GM12878 (cell line): ENCODE results near the gene HSD11B1L. TPM values are rescaled to one million over a fixed set of nuclear protein-coding genes. Genes with fewer than 3 reads are reported as not detected.

ENCODE experiments used
- ATAC-seq: fragments of 200-7000 bp; cut with Tn5 transposase; 3 replicates; pipeline ENCODE4 v1.9.1; 2020; ENCODE audit warnings: mild to moderate bottlenecking, moderate library complexity
- BruUV-seq: library from RNA; stranded (reverse); fragments of 400-500 nt; replicated peaks from 2 replicates; lab custom pipeline; 2021; lab: Mats Ljungman, UMichigan
- CTCF ChIA-PET: fragments of 300-600 bp; sonication (Branson Sonifier 250); formaldehyde crosslinking; extraction: SDS; loops from one replicate; lab custom pipeline; 2021; ENCODE audit warnings: inconsistent platforms; lab: Yijun Ruan, JAX
- POLR2A ChIA-PET: fragments of 350-600 bp; formaldehyde crosslinking; extraction: SDS; loops from one replicate; lab custom pipeline; 2021; ENCODE audit warnings: inconsistent platforms; lab: Charles Lee
- RAD21 ChIA-PET: fragments of 300-600 bp; sonication (Branson Sonifier 250); formaldehyde crosslinking; loops from one replicate; lab custom pipeline; 2023; ENCODE audit warnings: antibody characterized with exemption; ENCODE audit not compliant: unreplicated experiment; lab: Charles Lee
- SMC1A ChIA-PET: fragments of 300-600 bp; sonication (Branson Sonifier 250); formaldehyde crosslinking; loops from one replicate; lab custom pipeline; 2023; ENCODE audit not compliant: unreplicated experiment, uncharacterized antibody; lab: Charles Lee
- DNase-seq: peaks from one replicate; pipeline ENCODE4 v3.0.0-alpha.2; 2011; ENCODE audit warnings: low read depth, low spot score
- FAIRE-seq: peaks from 3 replicates; lab custom pipeline; 2011; peaks lifted over from hg19 to GRCh38; lab: Jason Lieb, UNC
- H2AFZ ChIP-seq: 2 replicates; pipeline ENCODE4 v1.6.0; 2011; ENCODE audit warnings: low read depth, low read length, control low read depth; ENCODE audit not compliant: control insufficient read depth
- H3K27ac ChIP-seq: 2 replicates; pipeline ENCODE4 v1.5.1; 2011; ENCODE audit warnings: control low read depth; ENCODE audit not compliant: control insufficient read depth, insufficient read depth
- H3K27me3 ChIP-seq, 2 experiments: replicated peaks in 1 of 2; 2 replicates each; pipeline versions ENCODE4 v1.6.0 to v1.6.1; 2011; ENCODE audit warnings: low read length in 1 of 2; ENCODE audit not compliant: control insufficient read depth in 2 of 2, insufficient read depth in 2 of 2
- H3K36me3 ChIP-seq, 2 experiments: 2 replicates each; pipeline ENCODE4 v1.5.1; 2011; ENCODE audit warnings: low read length in 1 of 2; ENCODE audit not compliant: control insufficient read depth in 2 of 2, insufficient read depth in 2 of 2
- H3K4me1 ChIP-seq: 2 replicates; pipeline ENCODE4 v1.6.1; 2011; ENCODE audit warnings: mild to moderate bottlenecking, low read length, moderate library complexity, mixed read lengths; ENCODE audit not compliant: control insufficient read depth, insufficient read depth
- H3K4me2 ChIP-seq: 2 replicates; pipeline ENCODE4 v1.6.0; 2011; ENCODE audit warnings: control low read depth; ENCODE audit not compliant: control insufficient read depth, insufficient read depth
- H3K4me3 ChIP-seq: fragments of 200-600 bp; sonication (generic); 2 replicates; pipeline ENCODE4 v1.5.1; 2016
- H3K79me2 ChIP-seq: 2 replicates; pipeline ENCODE4 v1.6.0; 2011; ENCODE audit warnings: low read length; ENCODE audit not compliant: control insufficient read depth, insufficient read depth
- H3K9ac ChIP-seq: 2 replicates; pipeline ENCODE4 v1.8.0; 2011; ENCODE audit warnings: low read length, control low read depth, mixed read lengths; ENCODE audit not compliant: control insufficient read depth, insufficient read depth
- H3K9me3 ChIP-seq: replicated peaks from 3 replicates; pipeline ENCODE4 v1.5.1; 2011; ENCODE audit warnings: mild to moderate bottlenecking, low read length; ENCODE audit not compliant: control insufficient read depth, insufficient read depth
- H4K20me1 ChIP-seq: 2 replicates; pipeline ENCODE4 v1.6.0; 2011; ENCODE audit not compliant: control insufficient read depth, insufficient read depth
- EGR1 ChIP-seq, 2 experiments: IDR thresholded peaks; 1 replicate in 1 of 2; 2 replicates in 1 of 2; pipeline ENCODE4 v1.6.1; 2011 to 2012; ENCODE audit warnings: low read depth in 2 of 2, low read length in 2 of 2, borderline replicate concordance in 1 of 2, mild to moderate bottlenecking in 1 of 2, moderate library complexity in 1 of 2
- IKZF1 ChIP-seq: fragments of 450-650 bp; conservative IDR thresholded peaks from 2 replicates; pipeline ENCODE4 v1.6.1; 2017; ENCODE audit warnings: antibody characterized with exemption, mild to moderate bottlenecking
- JUND ChIP-seq: IDR thresholded peaks from 2 replicates; pipeline ENCODE4 v1.6.1; 2012; ENCODE audit warnings: low read depth, mild to moderate bottlenecking, low read length, improper control_type of control experiment, moderate library complexity
- MYC ChIP-seq: IDR thresholded peaks from 2 replicates; pipeline ENCODE4 v1.6.1; 2011; ENCODE audit warnings: mild to moderate bottlenecking, low read length, moderate library complexity, inconsistent platforms; ENCODE audit not compliant: insufficient read depth, insufficient replicate concordance, insufficient read length, severe bottlenecking
- POLR2AphosphoS5 ChIP-seq: IDR thresholded peaks from 2 replicates; pipeline ENCODE4 v1.6.1; 2011; ENCODE audit warnings: mild to moderate bottlenecking, low read length, inconsistent platforms
- SIX5 ChIP-seq: IDR thresholded peaks from 2 replicates; pipeline ENCODE4 v1.6.1; 2011; ENCODE audit warnings: mild to moderate bottlenecking, low read depth, low read length, moderate library complexity; ENCODE audit not compliant: severe bottlenecking
- SMAD1 ChIP-seq: fragments of 450-650 bp; IDR thresholded peaks from 2 replicates; pipeline ENCODE4 v1.6.1; 2018; ENCODE audit warnings: mild to moderate bottlenecking, low read depth; ENCODE audit not compliant: partially characterized antibody
- SREBF2 ChIP-seq: IDR thresholded peaks from 2 replicates; pipeline ENCODE4 v1.6.1; 2012; ENCODE audit warnings: mild to moderate bottlenecking, low read length
- SRF ChIP-seq, 2 experiments: IDR thresholded peaks; 2 replicates each; pipeline ENCODE4 v1.6.1; 2011; ENCODE audit warnings: low read depth in 2 of 2, low read length in 2 of 2, mild to moderate bottlenecking in 1 of 2, moderate library complexity in 1 of 2
- TARDBP ChIP-seq: IDR thresholded peaks from 2 replicates; pipeline ENCODE4 v1.6.1; 2016; ENCODE audit warnings: borderline replicate concordance
- YY1 ChIP-seq: IDR thresholded peaks from 2 replicates; pipeline ENCODE4 v1.6.1; 2011; ENCODE audit warnings: low read depth, mild to moderate bottlenecking, low read length
- ZNF217 ChIP-seq: fragments of 450-650 bp; IDR thresholded peaks from 2 replicates; pipeline ENCODE4 v1.6.1; 2017; ENCODE audit warnings: antibody characterized with exemption, mild to moderate bottlenecking
- ZNF24 ChIP-seq: fragments of 450-650 bp; IDR thresholded peaks from 2 replicates; pipeline ENCODE4 v1.6.1; 2017; ENCODE audit warnings: antibody characterized with exemption, mild to moderate bottlenecking
- WGBS: methylation state at CpG from one replicate; pipeline ENCODE4 v1.1.6; 2016; ENCODE audit warnings: low lambda C conversion rate; ENCODE audit not compliant: insufficient replicate concordance, insufficient coverage; ENCODE audit errors: missing lambda C conversion rate; 5-methylcytosine and 5-hydroxymethylcytosine counted together
- in situ Hi-C: fragments of 300-500 bp; cut with MboI; formaldehyde crosslinking; loops from 9 replicates; pipeline ENCODE4 v1.14.3; 2018; ENCODE audit warnings: mixed read lengths
- intact Hi-C: fragments of 100-400 bp; cut with micrococcal nuclease; formaldehyde crosslinking; loops from one replicate; pipeline ENCODE4 v1.14.2; 2022; ENCODE audit not compliant: unreplicated experiment
- polyA plus RNA-seq, 11 experiments: library from polyadenylated mRNA; depleted of rRNA in 4 of 11; unstranded in 6 of 11; stranded (reverse) in 5 of 11; fragments of >200 nt; fragmentation: Nextera tagmentation in 4 of 11; fragmentation: Illumina TruSeq in 1 of 11; extraction: Ambion mirVana in 4 of 11; extraction: Trizol in 1 of 11; gene quantifications; 1 replicate in 1 of 11; 2 replicates in 10 of 11; pipeline versions ENCODE4 v1.2.1 to v1.2.3, GENCODE V29; 2011 to 2016; ENCODE audit warnings: inconsistent platforms in 2 of 11, missing spikeins in 2 of 11, low read depth in 1 of 11
- total RNA-seq, 4 experiments: library from RNA; depleted of rRNA in 3 of 4; stranded (reverse); fragments of >200 nt in 3 of 4; fragmentation: Illumina TruSeq in 1 of 4; extraction: Trizol in 1 of 4; gene quantifications; 2 replicates each; pipeline versions ENCODE4 v1.2.1 to v1.2.3, GENCODE V29; 2013 to 2021
- TF ChIP-seq, protein P1 (sequence below): IDR thresholded peaks from 2 replicates; pipeline ENCODE4 v1.6.1; 2012; ENCODE audit warnings: low read length, inconsistent platforms

The HSD11B1L gene
- total and polyA plus RNA-seq, 10 of the 15 experiments (the other 5 are each of a cell fraction or from before 2014, with no cell fraction given) = 0.29 to 1.8 (median 1.1) TPM; not detected in 1

DNA sequence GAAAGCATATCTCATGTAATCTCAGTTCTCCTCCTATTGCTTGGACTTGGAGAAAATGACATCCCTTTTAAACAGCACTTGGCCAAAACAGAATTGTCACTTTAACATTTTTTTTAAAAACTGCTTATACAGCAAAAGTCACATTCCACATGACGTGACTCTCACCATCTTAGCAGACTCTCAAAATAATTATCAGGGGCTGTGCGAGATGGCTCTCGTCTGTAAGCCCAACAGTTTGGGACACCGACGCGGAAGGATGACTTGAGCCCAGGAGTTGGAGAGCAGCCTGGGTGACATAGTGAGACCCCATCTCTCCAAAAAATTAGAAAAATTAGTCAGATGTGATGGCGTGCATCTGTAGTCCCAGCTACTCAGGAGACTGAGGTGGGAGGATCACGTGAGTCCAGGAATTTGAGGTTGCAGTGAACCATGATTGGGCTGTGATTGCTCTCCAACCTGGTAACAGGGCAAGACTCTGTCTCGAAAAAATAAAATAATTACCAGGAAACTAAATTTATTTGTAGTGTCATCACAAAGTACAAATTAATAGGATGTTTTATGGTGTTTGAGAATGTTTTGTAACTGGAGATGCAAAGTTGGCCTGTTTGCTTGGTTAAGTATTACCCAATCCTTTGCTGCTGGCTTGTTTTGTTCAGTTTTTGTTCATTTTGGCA lies 49.1 kb upstream of the HSD11B1L start (continued):
- no peak for TF ChIP-seq MYC

- no peak for ATAC-seq
- TF ChIP-seq JUND (no peak), POLR2AphosphoS5 (0 out of 2 replicates have a peak, but pooled peaks have one; percentile 41), SRF (IDR thresholded peaks at IDR 0.05; ENCODE audit: low read depth in 2 of 2, low read length in 2 of 2) (no peak), IKZF1 (no peak)
- Histone ChIP-seq H4K20me1 (peaks cover 4% of the 10 kb centered on the region), H3K4me2 (no peak overlapping the region), H3K79me2 (peaks cover 82% of the 10 kb centered on the region), H3K27ac (no peak overlapping the region), H3K36me3 (peaks cover 10 to 21% of the 10 kb centered on the region in 2 experiments), H3K4me3 (no peak overlapping the region), H3K27me3 (no peaks in the 10 kb centered on the region), H3K4me1 (peaks cover 18% of the 10 kb centered on the region), H2AFZ (no peak overlapping the region), H3K9me3 (no peaks in the 10 kb centered on the region), H3K9ac (no peak overlapping the region)
- CTCF ChIA-PET = no interaction called here
- FAIRE-seq = no peak
- intact Hi-C loops (no loop called here), in situ Hi-C loops (no loop called here)
- no peak for DNase-seq
- POLR2A ChIA-PET = no interaction called here
- RAD21 ChIA-PET = no interaction called here
- 76% methylated on average over 4 of the region's 4 CpGs for WGBS
- SMC1A ChIA-PET = no interaction called here
- no TSS peak for BruUV-seq
These were observed 48.6 kb upstream of the HSD11B1L start for GRCh38 chr19:5632241-5632612.

DNA sequence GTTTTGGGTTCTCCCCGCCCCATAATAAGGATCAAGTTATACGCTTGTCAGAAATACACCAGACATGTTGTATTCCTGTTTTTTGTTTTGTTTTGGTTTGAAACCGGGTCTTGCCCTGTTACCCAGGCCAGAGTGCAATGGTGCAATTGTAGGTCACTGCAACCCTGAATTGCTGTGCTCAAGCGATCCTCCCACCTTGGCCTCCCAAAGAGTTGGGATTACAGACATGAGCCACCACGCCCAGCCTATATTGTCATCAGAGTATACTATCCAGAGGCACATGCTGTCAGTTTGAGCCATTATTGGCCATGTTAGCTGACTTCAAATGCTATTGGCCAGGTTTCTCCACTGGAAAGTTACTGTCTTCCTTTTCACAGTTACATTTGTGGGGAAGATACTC lies 48.2 kb upstream of the HSD11B1L start:
- no peak for DNase-seq
- H3K27me3 ChIP-seq = no peaks in the 10 kb centered on the region
- H3K9me3 ChIP-seq = no peaks in the 10 kb centered on the region
- SMC1A ChIA-PET = no interaction called here
- H4K20me1 ChIP-seq = peaks cover 4% of the 10 kb centered on the region
- POLR2A ChIA-PET = no interaction called here
- no peak overlapping the region for H3K9ac ChIP-seq
- H3K4me3 ChIP-seq = no peak overlapping the region
- no TSS peak for BruUV-seq
- H3K27ac ChIP-seq = no peak overlapping the region
- no peak for ATAC-seq
- RAD21 ChIA-PET = no interaction called here
- no peak for TF ChIP-seq ZNF24
- no peak for TF ChIP-seq YY1
- no peak for TF ChIP-seq SMAD1
- TF ChIP-seq EGR1 (IDR thresholded peaks at IDR 0.05; ENCODE audit: borderline replicate concordance in 1 of 2, low read depth in 2 of 2, low read length in 2 of 2) = no peak
- TF ChIP-seq ZNF217 = no peak
- no peak for TF ChIP-seq SREBF2
- TF ChIP-seq SIX5 = no peak
- TF ChIP-seq, protein P1, sequence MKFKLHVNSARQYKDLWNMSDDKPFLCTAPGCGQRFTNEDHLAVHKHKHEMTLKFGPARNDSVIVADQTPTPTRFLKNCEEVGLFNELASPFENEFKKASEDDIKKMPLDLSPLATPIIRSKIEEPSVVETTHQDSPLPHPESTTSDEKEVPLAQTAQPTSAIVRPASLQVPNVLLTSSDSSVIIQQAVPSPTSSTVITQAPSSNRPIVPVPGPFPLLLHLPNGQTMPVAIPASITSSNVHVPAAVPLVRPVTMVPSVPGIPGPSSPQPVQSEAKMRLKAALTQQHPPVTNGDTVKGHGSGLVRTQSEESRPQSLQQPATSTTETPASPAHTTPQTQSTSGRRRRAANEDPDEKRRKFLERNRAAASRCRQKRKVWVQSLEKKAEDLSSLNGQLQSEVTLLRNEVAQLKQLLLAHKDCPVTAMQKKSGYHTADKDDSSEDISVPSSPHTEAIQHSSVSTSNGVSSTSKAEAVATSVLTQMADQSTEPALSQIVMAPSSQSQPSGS = no peak
- TF ChIP-seq TARDBP = no peak
- peaks cover 81% of the 10 kb centered on the region for H3K79me2 ChIP-seq
- no peak overlapping the region for H2AFZ ChIP-seq
- intact Hi-C loops = no loop called here
- H3K4me2 ChIP-seq = no peak overlapping the region
- 78% methylated on average over 5 of the region's 5 CpGs for WGBS
- FAIRE-seq = no peak
- peaks cover 14% of the 10 kb centered on the region for H3K4me1 ChIP-seq
- in situ Hi-C loops = no loop called here
- CTCF ChIA-PET = no interaction called here
- H3K36me3 ChIP-seq = peaks cover 12 to 19% of the 10 kb centered on the region in 2 experiments
